ENCODE measurements around the gene CCDC181. TPM values are rescaled to one million over a fixed set of nuclear protein-coding genes. Genes with fewer than 3 reads are reported as not detected.

The CCDC181 gene
- total RNA-seq, 2 experiments from 2014 or later: not detected

DNA sequence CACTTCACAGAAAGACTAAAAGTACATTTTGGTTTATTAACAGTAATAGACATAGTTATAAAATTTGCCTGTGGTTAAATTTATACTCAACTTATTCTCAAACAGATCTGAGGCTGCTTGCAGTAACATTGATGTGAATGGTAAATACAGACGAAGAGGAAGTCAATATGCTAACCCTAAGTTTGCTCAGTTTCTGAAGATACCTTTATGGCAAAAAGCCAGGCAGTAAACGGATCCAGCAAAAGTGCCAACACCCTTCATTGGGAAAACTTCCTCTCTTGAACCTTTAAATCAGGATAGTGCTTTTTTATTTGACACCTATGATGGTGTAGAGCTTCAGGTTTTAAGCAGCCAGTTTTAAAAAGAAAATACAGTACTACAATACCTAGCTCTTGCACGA, 16.6 kb upstream of the CCDC181 start:
- TF ChIP-seq, protein P1, sequence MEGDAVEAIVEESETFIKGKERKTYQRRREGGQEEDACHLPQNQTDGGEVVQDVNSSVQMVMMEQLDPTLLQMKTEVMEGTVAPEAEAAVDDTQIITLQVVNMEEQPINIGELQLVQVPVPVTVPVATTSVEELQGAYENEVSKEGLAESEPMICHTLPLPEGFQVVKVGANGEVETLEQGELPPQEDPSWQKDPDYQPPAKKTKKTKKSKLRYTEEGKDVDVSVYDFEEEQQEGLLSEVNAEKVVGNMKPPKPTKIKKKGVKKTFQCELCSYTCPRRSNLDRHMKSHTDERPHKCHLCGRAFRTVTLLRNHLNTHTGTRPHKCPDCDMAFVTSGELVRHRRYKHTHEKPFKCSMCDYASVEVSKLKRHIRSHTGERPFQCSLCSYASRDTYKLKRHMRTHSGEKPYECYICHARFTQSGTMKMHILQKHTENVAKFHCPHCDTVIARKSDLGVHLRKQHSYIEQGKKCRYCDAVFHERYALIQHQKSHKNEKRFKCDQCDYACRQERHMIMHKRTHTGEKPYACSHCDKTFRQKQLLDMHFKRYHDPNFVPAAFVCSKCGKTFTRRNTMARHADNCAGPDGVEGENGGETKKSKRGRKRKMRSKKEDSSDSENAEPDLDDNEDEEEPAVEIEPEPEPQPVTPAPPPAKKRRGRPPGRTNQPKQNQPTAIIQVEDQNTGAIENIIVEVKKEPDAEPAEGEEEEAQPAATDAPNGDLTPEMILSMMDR (IDR thresholded peaks at IDR 0.05): no peak
- intact Hi-C loops (cut with DNase I, micrococcal nuclease): no loop called here
- ChIA-PET CTCF (no interaction called here), POLR2A (no interaction called here)
- no peak overlapping the region for H3K4me3 Mint-ChIP-seq
- H3K27ac Mint-ChIP-seq: no peak overlapping the region
- ATAC-seq (ENCODE audit: poor library complexity): no peak
- H3K9me3 Mint-ChIP-seq: no peaks in the 10 kb centered on the region
- no peaks in the 10 kb centered on the region for H3K9me3 ChIP-seq (ENCODE audit: control insufficient read depth in 1 of 2, insufficient read depth in 1 of 2, low read length in 2 of 2)
- no peaks in the 10 kb centered on the region for H3K4me1 ChIP-seq (ENCODE audit: insufficient read depth, low read length)
- no peaks in the 10 kb centered on the region for H3K36me3 Mint-ChIP-seq (ENCODE audit: low read depth)
- H3K27ac ChIP-seq (ENCODE audit: low read depth in 1 of 2, low read length in 2 of 2): no peak overlapping the region
- no peaks in the 10 kb centered on the region for H3K36me3 ChIP-seq (ENCODE audit: insufficient read depth, low read length)
- H3K4me3 ChIP-seq (ENCODE audit: low read length): no peak overlapping the region
- DNase-seq: no peak
- peaks cover 5% of the 10 kb centered on the region in 2 experiments for H3K27me3 ChIP-seq (ENCODE audit: control insufficient read depth in 1 of 2, insufficient read depth in 2 of 2, low read length in 2 of 2)
- H3K4me1 Mint-ChIP-seq (ENCODE audit: low read depth): no peaks in the 10 kb centered on the region
- peaks cover 18% of the 10 kb centered on the region for H3K27me3 Mint-ChIP-seq

DNA sequence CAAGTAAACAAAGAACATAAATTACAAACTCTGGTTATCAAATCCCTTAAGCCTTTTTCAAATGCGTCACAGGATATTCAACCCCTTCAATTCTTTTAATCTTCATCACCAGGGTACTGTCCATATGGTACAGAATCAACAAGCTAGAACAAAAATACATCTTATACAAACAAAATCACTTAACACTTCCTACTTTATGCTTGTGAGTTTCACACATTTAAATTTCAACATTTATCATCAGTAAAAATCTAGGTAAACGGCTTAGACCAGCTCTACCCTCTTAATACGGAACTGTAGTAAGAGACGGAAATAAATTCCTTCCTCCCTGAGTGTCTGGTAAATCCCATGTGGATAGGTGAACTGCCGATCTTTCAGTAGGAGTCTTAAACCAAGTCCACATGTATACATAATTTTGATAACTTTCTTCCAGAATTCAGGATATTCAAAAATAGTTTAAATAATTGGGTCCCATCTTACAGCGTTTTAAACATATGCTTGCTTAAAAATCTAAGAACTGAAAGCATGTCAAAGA, 1.0 kb downstream of the CCDC181 start:
- intact Hi-C loops (cut with DNase I, micrococcal nuclease): no loop called here
- Mint-ChIP-seq H3K27ac (no peak overlapping the region), H3K27me3 (peaks cover 84% of the 10 kb centered on the region), H3K4me1 (ENCODE audit: low read depth) (peaks cover 6% of the 10 kb centered on the region), H3K9me3 (no peaks in the 10 kb centered on the region), H3K4me3 (no peak overlapping the region), H3K36me3 (ENCODE audit: low read depth) (no peaks in the 10 kb centered on the region)
- no peaks in the 10 kb centered on the region for H3K36me3 ChIP-seq (ENCODE audit: insufficient read depth, low read length)
- no peak overlapping the region for H3K4me3 ChIP-seq (ENCODE audit: low read length)
- ATAC-seq (ENCODE audit: poor library complexity): no peak
- H3K27me3 ChIP-seq (ENCODE audit: control insufficient read depth in 1 of 2, insufficient read depth in 2 of 2, low read length in 2 of 2): peaks cover 11 to 63% of the 10 kb centered on the region in 2 experiments
- POLR2A ChIA-PET: interaction anchor here (0.5 to 1.0 kb wide), 2 partner anchors 58 to 64 kb away, joined by 3 to 7 read pairs; partner anchors contain the start of genes BLZF1 and NME7
- TF ChIP-seq, protein P1 (IDR thresholded peaks at IDR 0.05): no peak
- CTCF ChIA-PET: no interaction called here
- H3K27ac ChIP-seq (ENCODE audit: low read depth in 1 of 2, low read length in 2 of 2): no peak overlapping the region
- H3K4me1 ChIP-seq (ENCODE audit: insufficient read depth, low read length): peaks cover 7% of the 10 kb centered on the region
- no peak for DNase-seq
- H3K9me3 ChIP-seq (ENCODE audit: control insufficient read depth in 1 of 2, insufficient read depth in 1 of 2, low read length in 2 of 2): peaks cover 0 to 3% of the 10 kb centered on the region in 2 experiments

DNA sequence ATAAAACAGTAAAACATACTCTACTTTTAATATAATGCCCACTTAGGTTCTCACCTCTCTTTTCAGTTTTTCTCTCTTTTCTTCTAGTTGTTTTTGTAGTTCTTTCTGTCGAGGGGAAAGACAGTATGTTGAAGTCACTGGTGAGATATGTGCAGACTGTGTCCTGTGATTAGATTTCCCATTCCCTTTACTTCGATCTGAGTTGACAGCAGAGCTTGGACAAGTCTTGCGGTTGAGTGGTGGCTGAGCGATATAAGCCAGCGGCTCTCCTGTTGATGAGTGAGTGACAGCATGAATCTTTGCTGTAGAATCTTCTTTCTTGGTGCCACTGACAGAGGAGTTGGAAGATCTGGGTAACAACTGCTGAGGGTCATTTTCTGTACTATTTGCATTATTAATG, 6.0 kb downstream of the CCDC181 start:
- Histone ChIP-seq H3K4me1 (ENCODE audit: insufficient read depth, low read length) (no peaks in the 10 kb centered on the region), H3K27ac (ENCODE audit: low read depth in 1 of 2, low read length in 2 of 2) (no peak overlapping the region), H3K27me3 (ENCODE audit: control insufficient read depth in 1 of 2, insufficient read depth in 2 of 2, low read length in 2 of 2) (peaks cover 0 to 35% of the 10 kb centered on the region in 2 experiments), H3K9me3 (ENCODE audit: control insufficient read depth in 1 of 2, insufficient read depth in 1 of 2, low read length in 2 of 2) (no peaks in the 10 kb centered on the region), H3K4me3 (ENCODE audit: low read length) (no peak overlapping the region), H3K36me3 (ENCODE audit: insufficient read depth, low read length) (no peaks in the 10 kb centered on the region)
- Mint-ChIP-seq H3K27me3 (peaks cover 53% of the 10 kb centered on the region), H3K36me3 (ENCODE audit: low read depth) (no peaks in the 10 kb centered on the region), H3K9me3 (no peaks in the 10 kb centered on the region), H3K4me3 (no peak overlapping the region), H3K4me1 (ENCODE audit: low read depth) (no peaks in the 10 kb centered on the region), H3K27ac (no peak overlapping the region)
- POLR2A ChIA-PET: no interaction called here
- ATAC-seq (ENCODE audit: poor library complexity) (no peak), DNase-seq (no peak)
- TF ChIP-seq, protein P1 (IDR thresholded peaks at IDR 0.05): no peak
- CTCF ChIA-PET: no interaction called here
- intact Hi-C loops (cut with DNase I, micrococcal nuclease): no loop called here

Data from CD4-positive, alpha-beta T cell (primary cell).